ENCODE results near the gene CDC37L1. TPM values are rescaled to one million over a fixed set of nuclear protein-coding genes. Genes with fewer than 3 reads are reported as not detected.

Gene CDC37L1
- total RNA-seq, 2 donors from 2014 or later, result 18.4 to 22.2 TPM

- Mint-ChIP-seq H3K27ac (no peak overlapping the region), H3K9me3 (no peaks in the 10 kb centered on the region), H3K27me3 (ENCODE audit: insufficient read depth) (no peaks in the 10 kb centered on the region), H3K4me1 (peaks cover 34% of the 10 kb centered on the region), H3K36me3 (ENCODE audit: low read depth) (no peaks in the 10 kb centered on the region), H3K4me3 (no peak overlapping the region)
- Histone ChIP-seq H3K27me3 (ENCODE audit: control insufficient read depth, insufficient read depth, low read length, poor library complexity, severe bottlenecking) (no peaks in the 10 kb centered on the region), H3K36me3 (ENCODE audit: control insufficient read depth, insufficient read depth, low read length) (no peaks in the 10 kb centered on the region), H3K4me1 (ENCODE audit: control insufficient read depth, insufficient read depth, low read length) (peaks cover 9% of the 10 kb centered on the region), H3K9me3 (ENCODE audit: control insufficient read depth, low read length) (no peaks in the 10 kb centered on the region), H3K4me3 (ENCODE audit: low read length) (no peak overlapping the region), H3K27ac (ENCODE audit: low read depth, low read length) (no peak overlapping the region), H3K9ac (ENCODE audit: extremely low read depth, low read length, poor library complexity, severe bottlenecking) (no peak overlapping the region)
- no peak for DNase-seq
- WGBS, 2 experiments (ENCODE audit: insufficient coverage in 1 of 2, insufficient read length in 1 of 2), result 100% methylated on average over 1 of the region's 1 CpG
- TF ChIP-seq CTCF (conservative IDR thresholded peaks at IDR 0.05), result no peak
Measured at GRCh38 chr9:4667681-4668080, 11.7 kb upstream of the CDC37L1 start.

GRCh38 chr9:4668604-4669003 is 10.8 kb upstream of the CDC37L1 start:
- no peaks in the 10 kb centered on the region for H3K27me3 ChIP-seq (ENCODE audit: control insufficient read depth, insufficient read depth, low read length, poor library complexity, severe bottlenecking)
- no peaks in the 10 kb centered on the region for H3K9me3 ChIP-seq (ENCODE audit: control insufficient read depth, low read length)
- WGBS, 2 experiments (ENCODE audit: insufficient coverage in 1 of 2, insufficient read length in 1 of 2), result 91 to 100% methylated on average over 1 to 2 of the region's 2 CpGs
- Mint-ChIP-seq H3K27ac (no peak overlapping the region), H3K4me3 (no peak overlapping the region), H3K9me3 (no peaks in the 10 kb centered on the region), H3K4me1 (peaks cover 26% of the 10 kb centered on the region), H3K36me3 (ENCODE audit: low read depth) (no peaks in the 10 kb centered on the region), H3K27me3 (ENCODE audit: insufficient read depth) (no peaks in the 10 kb centered on the region)
- no peak overlapping the region for H3K4me3 ChIP-seq (ENCODE audit: low read length)
- peaks cover 7% of the 10 kb centered on the region for H3K4me1 ChIP-seq (ENCODE audit: control insufficient read depth, insufficient read depth, low read length)
- DNase-seq, result no peak
- H3K9ac ChIP-seq (ENCODE audit: extremely low read depth, low read length, poor library complexity, severe bottlenecking), result no peak overlapping the region
- TF ChIP-seq CTCF (conservative IDR thresholded peaks at IDR 0.05), result no peak
- H3K27ac ChIP-seq (ENCODE audit: low read depth, low read length), result no peak overlapping the region
- H3K36me3 ChIP-seq (ENCODE audit: control insufficient read depth, insufficient read depth, low read length), result no peaks in the 10 kb centered on the region

GRCh38 chr9:4669890-4670289 is 9.5 kb upstream of the CDC37L1 start:
- Mint-ChIP-seq H3K4me1 (peaks cover 14% of the 10 kb centered on the region), H3K27me3 (ENCODE audit: insufficient read depth) (no peaks in the 10 kb centered on the region), H3K36me3 (ENCODE audit: low read depth) (no peaks in the 10 kb centered on the region), H3K27ac (no peak overlapping the region), H3K4me3 (no peak overlapping the region), H3K9me3 (no peaks in the 10 kb centered on the region)
- no peak overlapping the region for H3K4me3 ChIP-seq (ENCODE audit: low read length)
- H3K9ac ChIP-seq (ENCODE audit: extremely low read depth, low read length, poor library complexity, severe bottlenecking), result no peak overlapping the region
- H3K9me3 ChIP-seq (ENCODE audit: control insufficient read depth, low read length), result no peaks in the 10 kb centered on the region
- no peak for TF ChIP-seq CTCF (conservative IDR thresholded peaks at IDR 0.05)
- H3K4me1 ChIP-seq (ENCODE audit: control insufficient read depth, insufficient read depth, low read length), result peaks cover 7% of the 10 kb centered on the region
- no peak for DNase-seq
- no peaks in the 10 kb centered on the region for H3K27me3 ChIP-seq (ENCODE audit: control insufficient read depth, insufficient read depth, low read length, poor library complexity, severe bottlenecking)
- no peak overlapping the region for H3K27ac ChIP-seq (ENCODE audit: low read depth, low read length)
- no peaks in the 10 kb centered on the region for H3K36me3 ChIP-seq (ENCODE audit: control insufficient read depth, insufficient read depth, low read length)

Measured in endodermal cell (in vitro differentiated cells).